ENCODE measurements around the gene TMEM141.

DNA sequence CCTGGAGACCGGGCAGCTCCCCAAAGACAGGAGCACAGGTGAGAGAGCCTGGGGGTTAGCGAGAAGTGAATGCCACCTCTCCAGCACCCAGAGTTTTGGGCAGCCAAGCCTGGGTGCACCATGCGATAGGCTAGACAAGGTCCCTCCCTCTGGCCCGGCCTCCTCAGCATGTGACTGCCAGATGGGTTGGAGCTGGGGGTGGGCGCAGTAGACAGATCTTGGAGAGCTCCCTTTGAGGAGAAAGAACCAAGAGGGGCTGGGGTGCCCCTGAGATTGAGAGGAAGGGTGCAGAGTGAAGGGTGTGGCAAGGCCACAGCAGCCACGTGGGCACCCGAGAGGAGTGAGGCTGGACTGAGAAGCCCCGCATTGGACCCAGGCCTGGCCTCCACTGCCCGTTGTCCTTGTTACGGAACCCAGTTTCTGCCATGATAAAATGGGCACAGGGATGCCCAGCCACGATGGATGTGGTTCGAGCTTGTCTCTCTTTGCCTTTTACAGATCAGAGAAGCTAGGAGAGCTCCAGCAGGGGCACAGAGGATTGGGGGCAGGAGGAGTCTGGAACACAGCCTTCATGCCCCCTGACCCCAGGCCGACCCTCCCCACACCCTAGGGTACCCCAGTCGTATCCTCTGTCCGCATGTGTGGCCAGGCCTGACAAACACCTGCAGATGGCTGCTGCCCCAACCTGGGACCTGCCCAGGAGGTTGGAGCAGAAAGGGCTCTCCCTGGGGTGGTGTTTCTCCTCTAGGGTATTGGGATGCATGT is 1.4 kb downstream of the TMEM141 start:
- TF ChIP-seq POLR2A (IDR thresholded peaks at IDR 0.05): no peak
- TF ChIP-seq, protein P1, sequence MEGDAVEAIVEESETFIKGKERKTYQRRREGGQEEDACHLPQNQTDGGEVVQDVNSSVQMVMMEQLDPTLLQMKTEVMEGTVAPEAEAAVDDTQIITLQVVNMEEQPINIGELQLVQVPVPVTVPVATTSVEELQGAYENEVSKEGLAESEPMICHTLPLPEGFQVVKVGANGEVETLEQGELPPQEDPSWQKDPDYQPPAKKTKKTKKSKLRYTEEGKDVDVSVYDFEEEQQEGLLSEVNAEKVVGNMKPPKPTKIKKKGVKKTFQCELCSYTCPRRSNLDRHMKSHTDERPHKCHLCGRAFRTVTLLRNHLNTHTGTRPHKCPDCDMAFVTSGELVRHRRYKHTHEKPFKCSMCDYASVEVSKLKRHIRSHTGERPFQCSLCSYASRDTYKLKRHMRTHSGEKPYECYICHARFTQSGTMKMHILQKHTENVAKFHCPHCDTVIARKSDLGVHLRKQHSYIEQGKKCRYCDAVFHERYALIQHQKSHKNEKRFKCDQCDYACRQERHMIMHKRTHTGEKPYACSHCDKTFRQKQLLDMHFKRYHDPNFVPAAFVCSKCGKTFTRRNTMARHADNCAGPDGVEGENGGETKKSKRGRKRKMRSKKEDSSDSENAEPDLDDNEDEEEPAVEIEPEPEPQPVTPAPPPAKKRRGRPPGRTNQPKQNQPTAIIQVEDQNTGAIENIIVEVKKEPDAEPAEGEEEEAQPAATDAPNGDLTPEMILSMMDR (IDR thresholded peaks at IDR 0.05): no peak

Data from heart left ventricle (tissue), 13 donors.